Measurements from ENCODE around the gene GALNT18. TPM values are rescaled to one million over a fixed set of nuclear protein-coding genes. Genes with fewer than 3 reads are reported as not detected.

GALNT18 gene
- total RNA-seq, 2 donors from 2014 or later: 29.4 to 105 TPM

DNA sequence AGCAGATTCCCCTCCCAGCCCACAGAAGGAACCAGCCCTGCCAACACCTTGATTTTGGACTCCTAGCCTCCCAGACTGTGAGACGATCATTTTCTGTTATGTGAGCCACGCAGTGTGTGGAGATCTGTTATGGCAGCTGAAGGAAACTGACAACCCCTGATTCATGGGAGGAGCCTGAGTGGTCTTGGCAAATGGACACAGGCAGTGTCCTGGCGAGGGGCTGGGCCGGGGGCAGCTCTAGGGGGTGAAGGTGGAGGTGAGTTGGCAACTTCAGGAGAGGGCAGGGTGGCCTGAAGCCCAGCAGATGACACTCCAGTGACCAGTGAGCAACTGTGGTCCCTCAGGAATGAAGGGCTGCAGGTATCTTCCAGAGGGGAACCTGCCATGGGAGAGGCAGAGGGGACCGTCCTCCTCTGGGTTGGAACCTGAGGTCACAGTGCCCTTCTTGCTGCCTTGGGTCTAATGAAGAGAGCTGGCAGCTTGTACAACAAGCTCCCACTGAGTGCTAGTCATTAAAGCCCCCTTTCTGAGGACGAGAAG, 351.5 kb downstream of the GALNT18 start:
- H3K27ac ChIP-seq: no peak overlapping the region
- no peak for DNase-seq (ENCODE audit: low spot score)
- H3K36me3 ChIP-seq: no peaks in the 10 kb centered on the region
- no peaks in the 10 kb centered on the region for H3K4me1 ChIP-seq (replicated peaks)
- no peaks in the 10 kb centered on the region for H3K9me3 ChIP-seq
- 92% methylated on average over 6 of the region's 6 CpGs for WGBS
- no peaks in the 10 kb centered on the region for H3K27me3 ChIP-seq (replicated peaks; ENCODE audit: insufficient read depth)
- TF ChIP-seq POLR2AphosphoS5 (IDR thresholded peaks at IDR 0.05): no peak
- no peak for TF ChIP-seq POLR2A (IDR thresholded peaks at IDR 0.05)
- TF ChIP-seq, protein P1, sequence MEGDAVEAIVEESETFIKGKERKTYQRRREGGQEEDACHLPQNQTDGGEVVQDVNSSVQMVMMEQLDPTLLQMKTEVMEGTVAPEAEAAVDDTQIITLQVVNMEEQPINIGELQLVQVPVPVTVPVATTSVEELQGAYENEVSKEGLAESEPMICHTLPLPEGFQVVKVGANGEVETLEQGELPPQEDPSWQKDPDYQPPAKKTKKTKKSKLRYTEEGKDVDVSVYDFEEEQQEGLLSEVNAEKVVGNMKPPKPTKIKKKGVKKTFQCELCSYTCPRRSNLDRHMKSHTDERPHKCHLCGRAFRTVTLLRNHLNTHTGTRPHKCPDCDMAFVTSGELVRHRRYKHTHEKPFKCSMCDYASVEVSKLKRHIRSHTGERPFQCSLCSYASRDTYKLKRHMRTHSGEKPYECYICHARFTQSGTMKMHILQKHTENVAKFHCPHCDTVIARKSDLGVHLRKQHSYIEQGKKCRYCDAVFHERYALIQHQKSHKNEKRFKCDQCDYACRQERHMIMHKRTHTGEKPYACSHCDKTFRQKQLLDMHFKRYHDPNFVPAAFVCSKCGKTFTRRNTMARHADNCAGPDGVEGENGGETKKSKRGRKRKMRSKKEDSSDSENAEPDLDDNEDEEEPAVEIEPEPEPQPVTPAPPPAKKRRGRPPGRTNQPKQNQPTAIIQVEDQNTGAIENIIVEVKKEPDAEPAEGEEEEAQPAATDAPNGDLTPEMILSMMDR (IDR thresholded peaks at IDR 0.05): no peak
- no peak overlapping the region for H3K4me3 ChIP-seq
- intact Hi-C loops (cut with DNase I): no loop called here

DNA sequence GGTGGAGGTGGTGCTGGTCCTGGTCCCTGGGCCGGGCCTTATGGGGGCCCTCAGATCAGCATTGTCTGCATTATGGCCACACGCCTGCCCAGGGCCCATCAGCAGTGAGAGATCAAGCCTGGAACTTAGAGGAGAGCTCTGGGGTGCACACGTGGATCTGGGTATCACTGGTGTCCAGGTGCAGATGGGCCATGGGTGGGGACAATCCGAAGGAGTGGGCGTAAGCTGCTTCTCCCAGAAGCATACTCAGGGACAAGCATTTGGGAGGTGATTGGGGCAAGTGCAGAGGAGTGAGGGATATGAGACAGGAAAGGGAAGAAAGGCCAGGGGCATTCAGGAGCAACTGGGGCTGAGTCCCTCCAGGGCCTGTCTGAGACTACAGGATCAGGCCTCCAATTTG, 353.1 kb downstream of the GALNT18 start:
- WGBS: 96% methylated on average over 5 of the region's 5 CpGs
- intact Hi-C loops (cut with DNase I): loop anchor here (5.0 kb wide), 1 partner anchor 231 kb away; no protein-coding TSS in a partner anchor
- Histone ChIP-seq H3K4me3 (no peak overlapping the region), H3K27ac (no peak overlapping the region), H3K9me3 (no peaks in the 10 kb centered on the region), H3K36me3 (no peaks in the 10 kb centered on the region), H3K27me3 (replicated peaks; ENCODE audit: insufficient read depth) (no peaks in the 10 kb centered on the region), H3K4me1 (replicated peaks) (no peaks in the 10 kb centered on the region)
- DNase-seq (ENCODE audit: low spot score): no peak
- no peak for TF ChIP-seq POLR2AphosphoS5 (IDR thresholded peaks at IDR 0.05)
- TF ChIP-seq, protein P1 (IDR thresholded peaks at IDR 0.05): no peak
- TF ChIP-seq POLR2A (IDR thresholded peaks at IDR 0.05): no peak

DNA sequence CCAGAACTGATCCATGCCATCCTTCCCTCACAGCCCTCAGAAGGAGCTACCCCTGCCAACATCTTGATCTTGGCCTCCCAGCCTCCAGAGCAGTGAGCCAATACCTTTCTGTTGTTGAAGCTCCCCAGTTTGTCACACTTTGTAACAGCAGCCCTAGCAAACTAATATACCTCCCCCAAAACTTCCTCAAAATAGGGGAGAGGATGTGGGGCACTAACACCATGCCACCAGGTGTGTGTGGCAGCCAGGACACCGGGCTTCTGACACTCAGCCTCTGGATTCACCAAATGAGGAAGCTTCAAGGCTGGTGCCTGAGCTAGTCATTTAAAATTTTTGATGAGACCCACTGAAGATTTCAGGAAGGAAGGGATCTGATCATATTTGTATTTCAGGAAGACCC, 353.7 kb downstream of the GALNT18 start:
- Histone ChIP-seq H3K4me1 (replicated peaks) (no peaks in the 10 kb centered on the region), H3K36me3 (no peaks in the 10 kb centered on the region), H3K9me3 (no peaks in the 10 kb centered on the region), H3K27ac (no peak overlapping the region), H3K4me3 (no peak overlapping the region), H3K27me3 (replicated peaks; ENCODE audit: insufficient read depth) (no peaks in the 10 kb centered on the region)
- no peak for DNase-seq (ENCODE audit: low spot score)
- intact Hi-C loops (cut with DNase I): loop anchor here (5.0 kb wide), 1 partner anchor 231 kb away; no protein-coding TSS in a partner anchor
- TF ChIP-seq POLR2AphosphoS5 (IDR thresholded peaks at IDR 0.05) (no peak), POLR2A (IDR thresholded peaks at IDR 0.05) (no peak)
- TF ChIP-seq, protein P1 (IDR thresholded peaks at IDR 0.05): no peak
- WGBS: 92% methylated on average over 1 of the region's 1 CpG

DNA sequence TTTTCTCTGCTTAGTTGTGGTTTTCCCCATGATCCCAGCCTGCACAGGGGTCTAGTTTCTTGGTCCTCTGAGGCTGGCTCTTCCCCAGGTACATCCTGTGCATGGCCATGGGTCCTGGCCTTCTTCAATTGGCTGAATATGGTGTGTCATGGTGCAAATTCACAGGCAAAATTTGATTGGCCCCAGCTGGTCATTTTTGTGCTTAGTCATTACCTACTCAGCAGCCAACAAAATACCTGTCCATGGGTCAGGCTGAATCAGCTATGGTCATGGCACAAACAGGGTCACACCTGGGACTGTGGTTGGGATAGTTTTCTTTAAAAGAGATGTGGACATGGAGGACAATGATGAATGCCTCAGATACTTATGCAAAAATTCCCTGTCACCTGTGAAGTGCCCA, 354.5 kb downstream of the GALNT18 start:
- Histone ChIP-seq H3K27ac (no peak overlapping the region), H3K27me3 (replicated peaks; ENCODE audit: insufficient read depth) (no peaks in the 10 kb centered on the region), H3K4me3 (no peak overlapping the region), H3K9me3 (no peaks in the 10 kb centered on the region), H3K4me1 (replicated peaks) (no peaks in the 10 kb centered on the region), H3K36me3 (no peaks in the 10 kb centered on the region)
- no peak for DNase-seq (ENCODE audit: low spot score)
- TF ChIP-seq POLR2AphosphoS5 (IDR thresholded peaks at IDR 0.05): no peak
- TF ChIP-seq, protein P1 (IDR thresholded peaks at IDR 0.05): no peak
- no peak for TF ChIP-seq POLR2A (IDR thresholded peaks at IDR 0.05)
- intact Hi-C loops (cut with DNase I): loop anchor here (5.0 kb wide), 1 partner anchor 230 kb away; no protein-coding TSS in a partner anchor

DNA sequence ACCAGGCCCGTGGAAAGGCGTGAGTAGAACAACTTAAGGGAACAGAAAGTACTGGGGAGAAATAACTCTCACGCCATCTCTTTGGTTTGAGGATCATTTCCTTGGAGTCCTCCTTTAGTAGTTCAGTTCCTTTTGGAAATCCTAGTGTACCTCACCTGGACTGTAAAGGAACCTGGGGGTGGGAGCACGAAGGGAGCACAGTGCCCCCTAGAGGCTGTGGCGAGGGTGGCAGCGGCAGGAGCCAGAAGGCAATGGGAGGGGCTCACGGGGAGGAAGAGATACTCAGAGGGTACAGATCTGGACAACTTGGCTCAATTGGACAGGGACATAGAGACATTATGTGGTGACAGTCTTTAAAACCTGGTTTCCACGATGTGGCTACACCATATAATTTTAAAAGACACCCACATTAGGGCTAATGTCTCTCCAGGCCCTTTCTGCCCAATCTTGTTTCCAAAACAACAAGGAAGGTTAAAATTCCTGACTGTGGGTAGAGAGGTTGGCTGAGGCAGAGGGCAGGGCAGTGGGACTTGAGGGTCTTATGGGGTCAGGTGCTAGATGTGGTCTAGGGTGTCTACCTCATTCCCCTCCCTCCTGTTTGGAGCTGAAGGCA, 355.7 kb downstream of the GALNT18 start:
- H3K4me3 ChIP-seq: no peak overlapping the region
- intact Hi-C loops (cut with DNase I): loop anchor here (5.0 kb wide), 1 partner anchor 229 kb away; no protein-coding TSS in a partner anchor
- TF ChIP-seq, protein P1 (IDR thresholded peaks at IDR 0.05): peak; percentile 62 to 71 (median 66)
- TF ChIP-seq POLR2AphosphoS5 (IDR thresholded peaks at IDR 0.05): no peak
- no peaks in the 10 kb centered on the region for H3K27me3 ChIP-seq (replicated peaks; ENCODE audit: insufficient read depth)
- no peaks in the 10 kb centered on the region for H3K36me3 ChIP-seq
- no peak overlapping the region for H3K27ac ChIP-seq
- peak; percentile 19 for DNase-seq (ENCODE audit: low spot score)
- 50% methylated on average over 8 of the region's 8 CpGs for WGBS
- no peaks in the 10 kb centered on the region for H3K4me1 ChIP-seq (replicated peaks)
- H3K9me3 ChIP-seq: no peaks in the 10 kb centered on the region

Data from prostate gland (tissue), 2 donors.